ENCODE measurements around the gene SIMC1.

- no peak for TF ChIP-seq CTCF (IDR thresholded peaks at IDR 0.05)
- no peak for TF ChIP-seq EP300 (IDR thresholded peaks at IDR 0.05)
- no peak for TF ChIP-seq POLR2AphosphoS5 (IDR thresholded peaks at IDR 0.05)
- TF ChIP-seq POLR2A (IDR thresholded peaks at IDR 0.05) = no peak
Observed at GRCh38 chr5:176356179-176356566, 117.9 kb downstream of the SIMC1 start.

All from stomach (tissue), 4 donors.